HEK293T (cell line): Measurements from ENCODE around the gene GATB.
A peak's percentile ranks its signal among the peaks of the same experiment; 100 is the strongest.

Experiments used
- CTCF ChIA-PET: fragments of 350-600 bp; formaldehyde crosslinking; extraction: SDS; loops from one replicate; lab custom pipeline; 2021; ENCODE audit warnings: antibody characterized with exemption, inconsistent platforms; lab: Yijun Ruan, JAX
- POLR2A ChIA-PET: fragments of 350-600 bp; formaldehyde crosslinking; extraction: SDS; loops from one replicate; lab custom pipeline; 2020; ENCODE audit warnings: antibody characterized with exemption, inconsistent platforms; lab: Yijun Ruan, JAX
- DNase-seq: peaks from one replicate; pipeline ENCODE4 v3.0.0; 2012; ENCODE audit warnings: mixed read lengths; ENCODE audit errors: extremely low spot score
- ARNT ChIP-seq: fragments of 450-650 bp; IDR thresholded peaks from 2 replicates; pipeline ENCODE4 v1.6.1; 2017; ENCODE audit warnings: mild to moderate bottlenecking
- BHLHE40 ChIP-seq: fragments of 450-650 bp; IDR thresholded peaks from 2 replicates; pipeline ENCODE4 v1.6.1; 2016; ENCODE audit warnings: mild to moderate bottlenecking, moderate library complexity, borderline replicate concordance
- CTBP1 ChIP-seq: fragments of 450-650 bp; IDR thresholded peaks from 2 replicates; pipeline ENCODE4 v1.6.1; 2016; ENCODE audit warnings: borderline replicate concordance
- ELF4 ChIP-seq: fragments of 450-650 bp; IDR thresholded peaks from 2 replicates; pipeline ENCODE4 v1.6.1; 2017; ENCODE audit warnings: antibody characterized with exemption
- FOXA1 ChIP-seq: fragments of 450-650 bp; IDR thresholded peaks from 2 replicates; pipeline ENCODE4 v1.6.1; 2016; ENCODE audit warnings: mild to moderate bottlenecking
- FOXK2 ChIP-seq: fragments of 450-650 bp; IDR thresholded peaks from 2 replicates; pipeline ENCODE4 v1.6.1; 2016; ENCODE audit warnings: mild to moderate bottlenecking
- FOXM1 ChIP-seq: fragments of 450-650 bp; IDR thresholded peaks from 2 replicates; pipeline ENCODE4 v1.6.1; 2017; ENCODE audit warnings: mild to moderate bottlenecking, borderline replicate concordance
- HDGF ChIP-seq: fragments of 450-650 bp; IDR thresholded peaks from 2 replicates; pipeline ENCODE4 v1.6.1; 2017; ENCODE audit warnings: antibody characterized with exemption, borderline replicate concordance
- L3MBTL2 ChIP-seq: fragments of 450-650 bp; conservative IDR thresholded peaks from 2 replicates; pipeline ENCODE4 v1.6.1; 2016; ENCODE audit warnings: mild to moderate bottlenecking
- LEF1 ChIP-seq: fragments of 450-650 bp; IDR thresholded peaks from 2 replicates; pipeline ENCODE4 v1.6.1; 2017; ENCODE audit warnings: mild to moderate bottlenecking, borderline replicate concordance
- NFRKB ChIP-seq: fragments of 450-650 bp; IDR thresholded peaks from 2 replicates; pipeline ENCODE4 v1.6.1; 2016; ENCODE audit warnings: mild to moderate bottlenecking, moderate library complexity
- PKNOX1 ChIP-seq: fragments of 450-650 bp; IDR thresholded peaks from 2 replicates; pipeline ENCODE4 v1.6.1; 2016
- SP1 ChIP-seq: fragments of 450-650 bp; IDR thresholded peaks from 2 replicates; pipeline ENCODE4 v1.6.1; 2017
- SUZ12 ChIP-seq: fragments of 450-650 bp; IDR thresholded peaks from 2 replicates; pipeline ENCODE4 v1.6.1; 2016; ENCODE audit warnings: mild to moderate bottlenecking
- TARDBP ChIP-seq: fragments of 450-650 bp; IDR thresholded peaks from 2 replicates; pipeline ENCODE4 v1.6.1; 2016
- ZNF384 ChIP-seq: fragments of 450-650 bp; IDR thresholded peaks from 2 replicates; pipeline ENCODE4 v1.6.1; 2016

GATB gene

GRCh38 chr4:151806511-151806927, 45.7 kb upstream of the GATB start:
- ChIA-PET POLR2A (no interaction called here), CTCF (interaction anchor here (1.1 to 1.6 kb wide), 2 partner anchors 11 to 241 kb away, joined by 4 to 5 read pairs; no protein-coding TSS in a partner anchor)
- DNase-seq = no peak
- TF ChIP-seq HDGF (no peak), SP1 (no peak)

- POLR2A ChIA-PET = no interaction called here
- CTCF ChIA-PET = no interaction called here
- DNase-seq = no peak
- TF ChIP-seq ZNF384 = no peak
- TF ChIP-seq SP1 = no peak
- TF ChIP-seq FOXM1 = no peak
- no peak for TF ChIP-seq FOXA1
- no peak for TF ChIP-seq ARNT
- no peak for TF ChIP-seq ELF4
Observed at GRCh38 chr4:151804821-151805220, 44.0 kb upstream of the GATB start.

- POLR2A ChIA-PET = no interaction called here
- CTCF ChIA-PET = no interaction called here
- DNase-seq = no peak
- TF ChIP-seq FOXA1 (no peak), SUZ12 (no peak), LEF1 (no peak), HDGF (no peak), FOXK2 (no peak), CTBP1 (no peak), BHLHE40 (no peak), ARNT (no peak), SP1 (no peak), NFRKB (no peak), PKNOX1 (no peak), ZNF384 (no peak), FOXM1 (no peak)
Observed at GRCh38 chr4:151804086-151804630, 43.4 kb upstream of the GATB start.

GRCh38 chr4:151803246-151803645, 42.4 kb upstream of the GATB start:
- CTCF ChIA-PET = interaction anchor here (0.6 to 2.2 kb wide), 3 partner anchors 9 to 127 kb away, joined by 3 to 13 read pairs (median 13); no protein-coding TSS in a partner anchor
- POLR2A ChIA-PET = no interaction called here
- DNase-seq = no peak
- TF ChIP-seq HDGF = no peak
- TF ChIP-seq LEF1 = no peak
- TF ChIP-seq L3MBTL2 = no peak
- no peak for TF ChIP-seq FOXA1
- no peak for TF ChIP-seq ELF4
- TF ChIP-seq TARDBP = no peak
- TF ChIP-seq BHLHE40 = no peak
- TF ChIP-seq PKNOX1 = no peak
- TF ChIP-seq SUZ12 = no peak
- TF ChIP-seq ZNF384 = no peak

- CTCF ChIA-PET = interaction anchor here (0.6 to 2.2 kb wide), 9 partner anchors 10 to 214 kb away, joined by 3 to 13 read pairs (median 3); no protein-coding TSS in a partner anchor
- peak; percentile 72 for DNase-seq
- POLR2A ChIA-PET = no interaction called here
- no peak for TF ChIP-seq CTBP1
Observed at GRCh38 chr4:151801547-151802516, 41.0 kb upstream of the GATB start.

GRCh38 chr4:151799417-151800012, 38.7 kb upstream of the GATB start:
- ChIA-PET CTCF (interaction anchor here (0.9 kb wide), 1 partner anchor 11 kb away, joined by 3 read pairs; no protein-coding TSS in a partner anchor), POLR2A (interaction anchor here (1.1 kb wide), 1 partner anchor 13 kb away, joined by 3 read pairs; no protein-coding TSS in a partner anchor)
- no peak for DNase-seq
- TF ChIP-seq TARDBP = no peak
- no peak for TF ChIP-seq BHLHE40
- TF ChIP-seq NFRKB = no peak
- no peak for TF ChIP-seq ELF4
- TF ChIP-seq FOXK2 = no peak
- TF ChIP-seq SP1 = no peak
- TF ChIP-seq HDGF = no peak
- TF ChIP-seq FOXM1 = no peak
- no peak for TF ChIP-seq PKNOX1
- TF ChIP-seq ARNT = no peak
- no peak for TF ChIP-seq SUZ12
- no peak for TF ChIP-seq CTBP1
- no peak for TF ChIP-seq FOXA1
- no peak for TF ChIP-seq L3MBTL2
- TF ChIP-seq ZNF384 = no peak
- TF ChIP-seq LEF1 = no peak
